Panc1 (cell line): ENCODE measurements around the gene OGFOD2.

Experiments
- TF ChIP-seq, protein P1 (sequence below): fragments of 450-650 bp; IDR thresholded peaks from 2 replicates; pipeline ENCODE4 v1.5.1; 2017; ENCODE audit warnings: mild to moderate bottlenecking
- TF ChIP-seq, protein P2 (sequence below), 2 experiments: IDR thresholded peaks; 2 replicates each; pipeline ENCODE4 v1.6.1; 2011 to 2012; ENCODE audit warnings: low read depth in 2 of 2, control low read depth in 1 of 2, low read length in 1 of 2, mild to moderate bottlenecking in 1 of 2, moderate library complexity in 1 of 2; ENCODE audit not compliant: insufficient read depth in 1 of 2

DNA sequence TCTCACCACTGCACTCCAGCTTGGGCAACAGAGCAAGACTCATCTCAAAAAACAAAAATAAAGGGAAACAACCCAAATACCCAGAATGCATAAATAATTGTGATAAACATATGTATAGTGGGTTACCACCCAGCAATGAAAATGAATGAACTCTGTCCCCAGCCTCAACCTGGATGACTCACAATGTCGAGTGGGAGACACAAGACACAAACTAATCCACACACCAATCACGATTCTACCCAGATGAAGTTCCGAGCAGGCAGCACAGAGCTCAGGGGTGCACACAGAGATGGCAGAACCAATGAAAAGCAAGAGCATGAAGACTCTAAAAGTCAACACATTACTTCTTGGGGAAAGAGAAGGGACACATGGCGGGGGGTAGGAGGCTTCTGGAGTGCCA is 35.9 kb upstream of the OGFOD2 start:
- TF ChIP-seq, protein P1, sequence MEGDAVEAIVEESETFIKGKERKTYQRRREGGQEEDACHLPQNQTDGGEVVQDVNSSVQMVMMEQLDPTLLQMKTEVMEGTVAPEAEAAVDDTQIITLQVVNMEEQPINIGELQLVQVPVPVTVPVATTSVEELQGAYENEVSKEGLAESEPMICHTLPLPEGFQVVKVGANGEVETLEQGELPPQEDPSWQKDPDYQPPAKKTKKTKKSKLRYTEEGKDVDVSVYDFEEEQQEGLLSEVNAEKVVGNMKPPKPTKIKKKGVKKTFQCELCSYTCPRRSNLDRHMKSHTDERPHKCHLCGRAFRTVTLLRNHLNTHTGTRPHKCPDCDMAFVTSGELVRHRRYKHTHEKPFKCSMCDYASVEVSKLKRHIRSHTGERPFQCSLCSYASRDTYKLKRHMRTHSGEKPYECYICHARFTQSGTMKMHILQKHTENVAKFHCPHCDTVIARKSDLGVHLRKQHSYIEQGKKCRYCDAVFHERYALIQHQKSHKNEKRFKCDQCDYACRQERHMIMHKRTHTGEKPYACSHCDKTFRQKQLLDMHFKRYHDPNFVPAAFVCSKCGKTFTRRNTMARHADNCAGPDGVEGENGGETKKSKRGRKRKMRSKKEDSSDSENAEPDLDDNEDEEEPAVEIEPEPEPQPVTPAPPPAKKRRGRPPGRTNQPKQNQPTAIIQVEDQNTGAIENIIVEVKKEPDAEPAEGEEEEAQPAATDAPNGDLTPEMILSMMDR: no peak
- TF ChIP-seq, protein P2, sequence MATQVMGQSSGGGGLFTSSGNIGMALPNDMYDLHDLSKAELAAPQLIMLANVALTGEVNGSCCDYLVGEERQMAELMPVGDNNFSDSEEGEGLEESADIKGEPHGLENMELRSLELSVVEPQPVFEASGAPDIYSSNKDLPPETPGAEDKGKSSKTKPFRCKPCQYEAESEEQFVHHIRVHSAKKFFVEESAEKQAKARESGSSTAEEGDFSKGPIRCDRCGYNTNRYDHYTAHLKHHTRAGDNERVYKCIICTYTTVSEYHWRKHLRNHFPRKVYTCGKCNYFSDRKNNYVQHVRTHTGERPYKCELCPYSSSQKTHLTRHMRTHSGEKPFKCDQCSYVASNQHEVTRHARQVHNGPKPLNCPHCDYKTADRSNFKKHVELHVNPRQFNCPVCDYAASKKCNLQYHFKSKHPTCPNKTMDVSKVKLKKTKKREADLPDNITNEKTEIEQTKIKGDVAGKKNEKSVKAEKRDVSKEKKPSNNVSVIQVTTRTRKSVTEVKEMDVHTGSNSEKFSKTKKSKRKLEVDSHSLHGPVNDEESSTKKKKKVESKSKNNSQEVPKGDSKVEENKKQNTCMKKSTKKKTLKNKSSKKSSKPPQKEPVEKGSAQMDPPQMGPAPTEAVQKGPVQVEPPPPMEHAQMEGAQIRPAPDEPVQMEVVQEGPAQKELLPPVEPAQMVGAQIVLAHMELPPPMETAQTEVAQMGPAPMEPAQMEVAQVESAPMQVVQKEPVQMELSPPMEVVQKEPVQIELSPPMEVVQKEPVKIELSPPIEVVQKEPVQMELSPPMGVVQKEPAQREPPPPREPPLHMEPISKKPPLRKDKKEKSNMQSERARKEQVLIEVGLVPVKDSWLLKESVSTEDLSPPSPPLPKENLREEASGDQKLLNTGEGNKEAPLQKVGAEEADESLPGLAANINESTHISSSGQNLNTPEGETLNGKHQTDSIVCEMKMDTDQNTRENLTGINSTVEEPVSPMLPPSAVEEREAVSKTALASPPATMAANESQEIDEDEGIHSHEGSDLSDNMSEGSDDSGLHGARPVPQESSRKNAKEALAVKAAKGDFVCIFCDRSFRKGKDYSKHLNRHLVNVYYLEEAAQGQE (IDR thresholded peaks at IDR 0.05; ENCODE audit: insufficient read depth in 1 of 2, low read depth in 2 of 2, low read length in 1 of 2): no peak
